Calu3 (cell line): ENCODE data around the gene DBF4B. TPM values are rescaled to one million over a fixed set of nuclear protein-coding genes. Genes with fewer than 3 reads are reported as not detected.

Experiments used
- BruUV-seq: library from RNA; stranded (reverse); fragments of 400-500 nt; replicated peaks from 2 replicates; lab custom pipeline; 2021; lab: Mats Ljungman, UMichigan
- CTCF ChIA-PET: fragments of 300-600 bp; sonication (Branson Sonifier 250); formaldehyde crosslinking; loops from one replicate; lab custom pipeline; 2022; ENCODE audit warnings: antibody characterized with exemption; lab: Charles Lee
- DNase-seq: peaks from one replicate; pipeline ENCODE4 v3.0.0; 2022
- H3K27ac Mint-ChIP-seq: one replicate; pipeline ENCODE4 v1.8.0; 2022; ENCODE audit warnings: mixed read lengths; ENCODE audit not compliant: unreplicated experiment
- H3K27me3 Mint-ChIP-seq: one replicate; pipeline ENCODE4 v1.8.0; 2022; ENCODE audit warnings: mixed read lengths; ENCODE audit not compliant: unreplicated experiment
- H3K36me3 Mint-ChIP-seq: one replicate; pipeline ENCODE4 v1.8.0; 2022; ENCODE audit warnings: mild to moderate bottlenecking, moderate library complexity, mixed read lengths; ENCODE audit not compliant: insufficient read depth, unreplicated experiment
- H3K4me1 Mint-ChIP-seq: one replicate; pipeline ENCODE4 v1.8.0; 2022; ENCODE audit warnings: mild to moderate bottlenecking, low read depth, mixed read lengths; ENCODE audit not compliant: unreplicated experiment
- H3K4me3 Mint-ChIP-seq: one replicate; pipeline ENCODE4 v1.8.0; 2022; ENCODE audit warnings: mild to moderate bottlenecking, low read depth, moderate library complexity, mixed read lengths; ENCODE audit not compliant: unreplicated experiment
- H3K9me3 Mint-ChIP-seq: one replicate; pipeline ENCODE4 v1.8.0; 2022; ENCODE audit warnings: low read depth, mixed read lengths; ENCODE audit not compliant: unreplicated experiment
- intact Hi-C: fragments of 100-400 bp; cut with micrococcal nuclease; formaldehyde crosslinking; loops from one replicate; pipeline ENCODE4 v1.10.0; 2022; ENCODE audit not compliant: unreplicated experiment
- total RNA-seq: library from RNA; stranded (reverse); gene quantifications from 2 replicates; pipeline ENCODE4 v1.2.3, GENCODE V29; 2022
- TF ChIP-seq, protein P1 (sequence below): fragments of 200-600 bp; IDR thresholded peaks from one replicate; pipeline ENCODE4 v1.8.0; 2022; ENCODE audit warnings: antibody characterized with exemption; ENCODE audit not compliant: unreplicated experiment

The DBF4B gene
- total RNA-seq, 1 experiment from 2014 or later: 47.4 TPM

GRCh38 chr17:44797802-44798201 is 89.3 kb downstream of the DBF4B start:
- DNase-seq: no peak
- peaks cover 22% of the 10 kb centered on the region for H3K4me1 Mint-ChIP-seq
- intact Hi-C loops: no loop called here
- CTCF ChIA-PET: interaction anchor here (1.2 to 1.4 kb wide), 2 partner anchors 13 to 19 kb away, joined by 3 to 4 read pairs; no protein-coding TSS in a partner anchor
- no peaks in the 10 kb centered on the region for H3K27me3 Mint-ChIP-seq
- peaks cover 57% of the 10 kb centered on the region for H3K36me3 Mint-ChIP-seq
- H3K9me3 Mint-ChIP-seq: no peaks in the 10 kb centered on the region
- TF ChIP-seq, protein P1, sequence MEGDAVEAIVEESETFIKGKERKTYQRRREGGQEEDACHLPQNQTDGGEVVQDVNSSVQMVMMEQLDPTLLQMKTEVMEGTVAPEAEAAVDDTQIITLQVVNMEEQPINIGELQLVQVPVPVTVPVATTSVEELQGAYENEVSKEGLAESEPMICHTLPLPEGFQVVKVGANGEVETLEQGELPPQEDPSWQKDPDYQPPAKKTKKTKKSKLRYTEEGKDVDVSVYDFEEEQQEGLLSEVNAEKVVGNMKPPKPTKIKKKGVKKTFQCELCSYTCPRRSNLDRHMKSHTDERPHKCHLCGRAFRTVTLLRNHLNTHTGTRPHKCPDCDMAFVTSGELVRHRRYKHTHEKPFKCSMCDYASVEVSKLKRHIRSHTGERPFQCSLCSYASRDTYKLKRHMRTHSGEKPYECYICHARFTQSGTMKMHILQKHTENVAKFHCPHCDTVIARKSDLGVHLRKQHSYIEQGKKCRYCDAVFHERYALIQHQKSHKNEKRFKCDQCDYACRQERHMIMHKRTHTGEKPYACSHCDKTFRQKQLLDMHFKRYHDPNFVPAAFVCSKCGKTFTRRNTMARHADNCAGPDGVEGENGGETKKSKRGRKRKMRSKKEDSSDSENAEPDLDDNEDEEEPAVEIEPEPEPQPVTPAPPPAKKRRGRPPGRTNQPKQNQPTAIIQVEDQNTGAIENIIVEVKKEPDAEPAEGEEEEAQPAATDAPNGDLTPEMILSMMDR: no peak
- BruUV-seq: no TSS peak
- no peak overlapping the region for H3K27ac Mint-ChIP-seq
- H3K4me3 Mint-ChIP-seq: no peak overlapping the region

- Mint-ChIP-seq H3K4me1 (peaks cover 22% of the 10 kb centered on the region), H3K36me3 (peaks cover 57% of the 10 kb centered on the region), H3K27ac (no peak overlapping the region), H3K4me3 (no peak overlapping the region), H3K9me3 (no peaks in the 10 kb centered on the region), H3K27me3 (no peaks in the 10 kb centered on the region)
- DNase-seq: no peak
- BruUV-seq: no TSS peak
- TF ChIP-seq, protein P1: no peak
- CTCF ChIA-PET: interaction anchor here (1.2 to 1.4 kb wide), 2 partner anchors 13 to 19 kb away, joined by 3 to 4 read pairs; no protein-coding TSS in a partner anchor
- intact Hi-C loops: no loop called here
Observed at GRCh38 chr17:44798356-44798755, 89.9 kb downstream of the DBF4B start.

Other genes starting within 250 kb of the DBF4B start
- gene GPATCH8, start 205.3 kb upstream of the DBF4B start, total RNA-seq: 57.8 and 60.1 TPM in 2 replicates
- gene FZD2, start 151.2 kb upstream of the DBF4B start, total RNA-seq: 28.5 and 35.8 TPM in 2 replicates
- 3.5 and 4.7 TPM in 2 replicates for gene MEIOC, start 52.2 kb upstream of the DBF4B start, total RNA-seq
- 48.0 and 48.4 TPM in 2 replicates for gene CCDC43, start 18.9 kb upstream of the DBF4B start, total RNA-seq
- 0.57 and 1.2 TPM in 2 replicates for gene ADAM11, start 50.3 kb downstream of the DBF4B start, total RNA-seq
- 75.9 and 114 TPM in 2 replicates for gene GJC1, start 121.6 kb downstream of the DBF4B start, total RNA-seq
- gene HIGD1B, start 139.2 kb downstream of the DBF4B start, total RNA-seq: not detected in 2 replicates
- gene EFTUD2, start 190.8 kb downstream of the DBF4B start, total RNA-seq: 197 and 202 TPM in 2 replicates
- not detected in 2 replicates for gene GFAP, start 206.8 kb downstream of the DBF4B start, total RNA-seq
- 72.8 and 84.6 TPM in 2 replicates for gene KIF18B, start 239.1 kb downstream of the DBF4B start, total RNA-seq